H1 (cell line): Measurements from ENCODE around the gene KIT. TPM values are rescaled to one million over a fixed set of nuclear protein-coding genes. Genes with fewer than 3 reads are reported as not detected.

Experiments
- ATF3 ChIP-seq: IDR thresholded peaks from 2 replicates; pipeline ENCODE4 v1.6.1; 2011; ENCODE audit warnings: low read depth, mild to moderate bottlenecking, low read length; ENCODE audit not compliant: insufficient read depth
- BACH1 ChIP-seq: IDR thresholded peaks from 2 replicates; pipeline ENCODE4 v1.6.1; 2012; ENCODE audit warnings: low read length, improper control_type of control experiment
- BCL11A ChIP-seq, 2 experiments: IDR thresholded peaks; one replicate each; pipeline ENCODE4 v1.6.1; 2011; ENCODE audit warnings: low read depth in 2 of 2, low read length in 2 of 2, mild to moderate bottlenecking in 2 of 2
- RAD21 ChIP-seq, 2 experiments: IDR thresholded peaks in 1 of 2; conservative IDR thresholded peaks in 1 of 2; 2 replicates each; pipeline ENCODE4 v1.6.1; 2011; ENCODE audit warnings: low read depth in 2 of 2, low read length in 2 of 2, improper control_type of control experiment in 1 of 2, inconsistent platforms in 1 of 2, mild to moderate bottlenecking in 1 of 2, moderate library complexity in 1 of 2
- polyA plus RNA-seq, 7 experiments: library from polyadenylated mRNA; depleted of rRNA in 3 of 7; stranded (reverse) in 5 of 7; unstranded in 2 of 7; fragments of >200 nt in 5 of 7; fragments of 200-250 nt in 2 of 7; gene quantifications; 1 replicate in 5 of 7; 2 replicates in 1 of 7; 4 replicates in 1 of 7; pipeline versions ENCODE4 v1.2.1 to v1.2.3, GENCODE V29; 2011 to 2013; ENCODE audit warnings: missing spikeins in 2 of 7, mixed read lengths in 2 of 7
- total RNA-seq: library from RNA; stranded (reverse); fragmentation: NEBNext Ultra II Directional; extraction: Animal tissue kit (Norgen Biotek cat#: 25700); gene quantifications from 2 replicates; pipeline ENCODE4 v1.2.1, GENCODE V29; 2021

The KIT gene
- total and polyA plus RNA-seq, 2 of the 8 experiments (the other 6 are each of a cell fraction or from before 2014, with no cell fraction given) = 14.4 to 24.8 TPM

- TF ChIP-seq ATF3 (no peak), RAD21 (IDR thresholded peaks at IDR 0.05 in 1 of 2, conservative IDR thresholded peaks at IDR 0.05 in 1 of 2; ENCODE audit: low read depth in 2 of 2, low read length in 2 of 2) (no peak), BACH1 (no peak), BCL11A (IDR thresholded peaks at IDR 0.05; ENCODE audit: low read depth in 2 of 2, low read length in 2 of 2) (no peak)
Measured at GRCh38 chr4:54664400-54664799, 6.6 kb downstream of the KIT start (continued).
